Astrocyte (in vitro differentiated cells and primary cell): ENCODE measurements around the gene NMT1. TPM values are rescaled to one million over a fixed set of nuclear protein-coding genes. Genes with fewer than 3 reads are reported as not detected.

Experiments used
- DNase-seq: peaks from one replicate; pipeline ENCODE4 v3.0.0-alpha.2; 2010; ENCODE audit warnings: low read depth
- FAIRE-seq: peaks from 2 replicates; lab custom pipeline; 2011; peaks lifted over from hg19 to GRCh38; lab: Jason Lieb, UNC
- H2AFZ ChIP-seq: 2 replicates; pipeline ENCODE4 v1.6.0; 2012; ENCODE audit warnings: low read depth, low read length, inconsistent platforms
- H3K27ac ChIP-seq: 2 replicates; pipeline ENCODE4 v1.5.1; 2011; ENCODE audit warnings: low read depth, low read length, inconsistent platforms
- H3K27me3 ChIP-seq: 2 replicates; pipeline ENCODE4 v1.6.0; 2011; ENCODE audit warnings: low read length, inconsistent platforms; ENCODE audit not compliant: insufficient read depth
- H3K36me3 ChIP-seq: 2 replicates; pipeline ENCODE4 v1.5.1; 2011; ENCODE audit warnings: low read length, inconsistent platforms; ENCODE audit not compliant: insufficient read depth
- H3K4me1 ChIP-seq: 2 replicates; pipeline ENCODE4 v1.5.1; 2011; ENCODE audit warnings: low read length, inconsistent platforms; ENCODE audit not compliant: insufficient read depth
- H3K4me2 ChIP-seq: 2 replicates; pipeline ENCODE4 v1.6.0; 2012; ENCODE audit warnings: low read length, inconsistent platforms
- H3K4me3 ChIP-seq: 2 replicates; pipeline ENCODE4 v1.5.1; 2011; ENCODE audit warnings: low read depth, mild to moderate bottlenecking, low read length, inconsistent platforms; ENCODE audit not compliant: insufficient read depth
- H3K79me2 ChIP-seq: 2 replicates; pipeline ENCODE4 v1.6.0; 2012; ENCODE audit warnings: mild to moderate bottlenecking, low read length, inconsistent platforms; ENCODE audit not compliant: insufficient read depth
- H3K9ac ChIP-seq: 2 replicates; pipeline ENCODE4 v1.6.0; 2012; ENCODE audit warnings: mild to moderate bottlenecking, low read length, inconsistent platforms
- H3K9me3 ChIP-seq: 2 replicates; pipeline ENCODE4 v1.5.1; 2012; ENCODE audit warnings: low read depth, mild to moderate bottlenecking, low read length, inconsistent platforms; ENCODE audit not compliant: insufficient read depth
- H4K20me1 ChIP-seq: 2 replicates; pipeline ENCODE4 v1.6.0; 2012; ENCODE audit warnings: low read length, inconsistent platforms; ENCODE audit not compliant: insufficient read depth
- H3K27ac Mint-ChIP-seq: one replicate; pipeline ENCODE4 v1.8.0; 2021; ENCODE audit warnings: mild to moderate bottlenecking, mixed read lengths; ENCODE audit not compliant: unreplicated experiment
- H3K27me3 Mint-ChIP-seq: one replicate; pipeline ENCODE4 v1.8.0; 2021; ENCODE audit warnings: low read depth, mixed read lengths; ENCODE audit not compliant: unreplicated experiment
- H3K36me3 Mint-ChIP-seq: one replicate; pipeline ENCODE4 v1.8.0; 2021; ENCODE audit warnings: low read depth, mixed read lengths; ENCODE audit not compliant: unreplicated experiment
- H3K4me1 Mint-ChIP-seq: one replicate; pipeline ENCODE4 v1.8.0; 2021; ENCODE audit warnings: low read depth, mixed read lengths; ENCODE audit not compliant: unreplicated experiment
- H3K4me3 Mint-ChIP-seq: one replicate; pipeline ENCODE4 v1.8.0; 2021; ENCODE audit warnings: mild to moderate bottlenecking, moderate library complexity, mixed read lengths; ENCODE audit not compliant: unreplicated experiment
- H3K9me3 Mint-ChIP-seq: one replicate; pipeline ENCODE4 v1.8.0; 2021; ENCODE audit warnings: mild to moderate bottlenecking, mixed read lengths; ENCODE audit not compliant: unreplicated experiment
- CTCF ChIP-seq: IDR thresholded peaks from 2 replicates; pipeline ENCODE4 v1.5.1; 2011; ENCODE audit warnings: low read depth, mild to moderate bottlenecking, inconsistent platforms, low read length, moderate library complexity; ENCODE audit not compliant: insufficient read depth
- EZH2 ChIP-seq: IDR thresholded peaks from 2 replicates; pipeline ENCODE4 v1.6.1; 2012; ENCODE audit warnings: mild to moderate bottlenecking, low read length, inconsistent platforms; ENCODE audit not compliant: insufficient read depth
- total RNA-seq: library from RNA; stranded (reverse); gene quantifications from 2 replicates; pipeline ENCODE4 v1.2.1, GENCODE V29; 2021

Gene NMT1
- total RNA-seq, 1 donor from 2014 or later: 114 TPM

- FAIRE-seq (no peak), DNase-seq (no peak)
- Mint-ChIP-seq H3K36me3 (no peaks in the 10 kb centered on the region), H3K4me1 (peaks cover 4% of the 10 kb centered on the region), H3K4me3 (peak overlapping the region; percentile 91), H3K27me3 (peaks cover 26% of the 10 kb centered on the region), H3K27ac (no peak overlapping the region), H3K9me3 (no peaks in the 10 kb centered on the region)
- H3K27ac ChIP-seq: no peak overlapping the region
- H3K9ac ChIP-seq: peak overlapping the region; percentile 55
- no peaks in the 10 kb centered on the region for H3K79me2 ChIP-seq
- no peaks in the 10 kb centered on the region for H3K27me3 ChIP-seq
- no peak for TF ChIP-seq CTCF
- no peak for TF ChIP-seq EZH2
- peak overlapping the region; percentile 58 for H3K4me3 ChIP-seq
- no peaks in the 10 kb centered on the region for H3K36me3 ChIP-seq
- H3K4me2 ChIP-seq: peak overlapping the region; percentile 84
- peak overlapping the region; percentile 77 for H2AFZ ChIP-seq
- H4K20me1 ChIP-seq: peaks cover 10% of the 10 kb centered on the region
- H3K4me1 ChIP-seq: peaks cover 22% of the 10 kb centered on the region
- no peaks in the 10 kb centered on the region for H3K9me3 ChIP-seq
Observed at GRCh38 chr17:45018514-45018847, 42.6 kb upstream of the NMT1 start.

GRCh38 chr17:45018848-45019711 lies 42.0 kb upstream of the NMT1 start:
- Histone ChIP-seq H3K36me3 (peaks cover 4% of the 10 kb centered on the region), H3K4me1 (peaks cover 22% of the 10 kb centered on the region), H4K20me1 (peaks cover 10% of the 10 kb centered on the region), H3K27me3 (no peaks in the 10 kb centered on the region), H3K4me2 (peak overlapping the region; percentile 84), H3K9ac (peak overlapping the region; percentile 55), H2AFZ (peak overlapping the region; percentile 77), H3K9me3 (no peaks in the 10 kb centered on the region), H3K4me3 (peak overlapping the region; percentile 58), H3K79me2 (no peaks in the 10 kb centered on the region), H3K27ac (no peak overlapping the region)
- no peak overlapping the region for H3K27ac Mint-ChIP-seq
- no peak for DNase-seq
- H3K4me1 Mint-ChIP-seq: peaks cover 4% of the 10 kb centered on the region
- peaks cover 26% of the 10 kb centered on the region for H3K27me3 Mint-ChIP-seq
- TF ChIP-seq CTCF (peak; percentile 11), EZH2 (no peak)
- H3K9me3 Mint-ChIP-seq: no peaks in the 10 kb centered on the region
- peak overlapping the region; percentile 91 for H3K4me3 Mint-ChIP-seq
- no peaks in the 10 kb centered on the region for H3K36me3 Mint-ChIP-seq
- no peak for FAIRE-seq
